HEK293T (cell line): ENCODE measurements around the gene WDR37.
A peak's percentile ranks its signal among the peaks of the same experiment; 100 is the strongest.

Experiments used
- ARNT ChIP-seq: fragments of 450-650 bp; IDR thresholded peaks from 2 replicates; pipeline ENCODE4 v1.6.1; 2017; ENCODE audit warnings: mild to moderate bottlenecking
- BHLHE40 ChIP-seq: fragments of 450-650 bp; IDR thresholded peaks from 2 replicates; pipeline ENCODE4 v1.6.1; 2016; ENCODE audit warnings: mild to moderate bottlenecking, moderate library complexity, borderline replicate concordance
- ELF4 ChIP-seq: fragments of 450-650 bp; IDR thresholded peaks from 2 replicates; pipeline ENCODE4 v1.6.1; 2017; ENCODE audit warnings: antibody characterized with exemption
- FOXA1 ChIP-seq: fragments of 450-650 bp; IDR thresholded peaks from 2 replicates; pipeline ENCODE4 v1.6.1; 2016; ENCODE audit warnings: mild to moderate bottlenecking
- FOXK2 ChIP-seq: fragments of 450-650 bp; IDR thresholded peaks from 2 replicates; pipeline ENCODE4 v1.6.1; 2016; ENCODE audit warnings: mild to moderate bottlenecking
- FOXM1 ChIP-seq: fragments of 450-650 bp; IDR thresholded peaks from 2 replicates; pipeline ENCODE4 v1.6.1; 2017; ENCODE audit warnings: mild to moderate bottlenecking, borderline replicate concordance
- HDGF ChIP-seq: fragments of 450-650 bp; IDR thresholded peaks from 2 replicates; pipeline ENCODE4 v1.6.1; 2017; ENCODE audit warnings: antibody characterized with exemption, borderline replicate concordance
- LEF1 ChIP-seq: fragments of 450-650 bp; IDR thresholded peaks from 2 replicates; pipeline ENCODE4 v1.6.1; 2017; ENCODE audit warnings: mild to moderate bottlenecking, borderline replicate concordance
- NFRKB ChIP-seq: fragments of 450-650 bp; IDR thresholded peaks from 2 replicates; pipeline ENCODE4 v1.6.1; 2016; ENCODE audit warnings: mild to moderate bottlenecking, moderate library complexity
- PKNOX1 ChIP-seq: fragments of 450-650 bp; IDR thresholded peaks from 2 replicates; pipeline ENCODE4 v1.6.1; 2016
- SUZ12 ChIP-seq: fragments of 450-650 bp; IDR thresholded peaks from 2 replicates; pipeline ENCODE4 v1.6.1; 2016; ENCODE audit warnings: mild to moderate bottlenecking
- TARDBP ChIP-seq: fragments of 450-650 bp; IDR thresholded peaks from 2 replicates; pipeline ENCODE4 v1.6.1; 2016
- ZNF384 ChIP-seq: fragments of 450-650 bp; IDR thresholded peaks from 2 replicates; pipeline ENCODE4 v1.6.1; 2016

- no peak for TF ChIP-seq FOXM1
- peak; percentile 72 for TF ChIP-seq ARNT
- TF ChIP-seq LEF1, result peak; percentile 57
- TF ChIP-seq ELF4, result peak; percentile 73
- no peak for TF ChIP-seq ZNF384
- TF ChIP-seq HDGF, result no peak
- TF ChIP-seq FOXK2, result no peak
- no peak for TF ChIP-seq FOXA1
- no peak for TF ChIP-seq NFRKB
- TF ChIP-seq PKNOX1, result peak; percentile 43
- TF ChIP-seq BHLHE40, result no peak
- TF ChIP-seq SUZ12, result no peak
- no peak for TF ChIP-seq TARDBP
Observed at GRCh38 chr10:1056326-1057105, at the start of gene WDR37.
